HT1080 (cell line): ENCODE data around the gene MED9. TPM values are rescaled to one million over a fixed set of nuclear protein-coding genes. Genes with fewer than 3 reads are reported as not detected.
"Not testable (repeated sequence)": the region's sequence is repeated elsewhere in the genome, so short reads cannot be mapped to it uniquely, and the experiment has no call there.

Source experiments
- DNase-seq: peaks from one replicate; pipeline ENCODE4 v3.0.0-alpha.2; 2015; ENCODE audit warnings: low read depth
- total RNA-seq: library from RNA; depleted of rRNA; stranded (reverse); fragments of >200 nt; shearing (Covaris generic); gene quantifications from 2 replicates; pipeline ENCODE4 v1.2.3, GENCODE V29; 2014

MED9 gene
- total RNA-seq, 1 experiment from 2014 or later, result 13.7 TPM

- DNase-seq, result not testable (repeated sequence)
Observed at GRCh38 chr17:17454700-17455099, 22.1 kb upstream of the MED9 start.

- DNase-seq, result no peak
Observed at GRCh38 chr17:17455173-17455572, 21.6 kb upstream of the MED9 start.

- no peak for DNase-seq
Observed at GRCh38 chr17:17456251-17456650, 20.5 kb upstream of the MED9 start.

- no peak for DNase-seq
Observed at GRCh38 chr17:17457680-17458079, 19.1 kb upstream of the MED9 start.

- DNase-seq, result no peak
Observed at GRCh38 chr17:17460038-17460437, 16.8 kb upstream of the MED9 start.

- no peak for DNase-seq
Observed at GRCh38 chr17:17462048-17462824, 14.6 kb upstream of the MED9 start.

- DNase-seq, result no peak
Observed at GRCh38 chr17:17463821-17464220, 13.0 kb upstream of the MED9 start.

- not testable (repeated sequence) for DNase-seq
Observed at GRCh38 chr17:17465878-17466277, 10.9 kb upstream of the MED9 start.

GRCh38 chr17:17466511-17466910 lies 10.3 kb upstream of the MED9 start:
- no peak for DNase-seq

- no peak for DNase-seq
Observed at GRCh38 chr17:17467016-17467415, 9.8 kb upstream of the MED9 start.

- DNase-seq, result no peak
Observed at GRCh38 chr17:17467720-17468119, 9.1 kb upstream of the MED9 start.

GRCh38 chr17:17468217-17469010 lies 8.4 kb upstream of the MED9 start:
- DNase-seq, result no peak

- no peak for DNase-seq
Observed at GRCh38 chr17:17469358-17469757, 7.4 kb upstream of the MED9 start.

- no peak for DNase-seq
Observed at GRCh38 chr17:17469996-17470395, 6.8 kb upstream of the MED9 start.

- no peak for DNase-seq
Observed at GRCh38 chr17:17472333-17472920, 4.4 kb upstream of the MED9 start.

- DNase-seq, result no peak
Observed at GRCh38 chr17:17474341-17474740, 2.5 kb upstream of the MED9 start.

- no peak for DNase-seq
Observed at GRCh38 chr17:17479209-17479608, 2.4 kb downstream of the MED9 start.

GRCh38 chr17:17480593-17481148 lies 3.9 kb downstream of the MED9 start:
- DNase-seq, result no peak

- no peak for DNase-seq
Observed at GRCh38 chr17:17481860-17482259, 5.1 kb downstream of the MED9 start.

GRCh38 chr17:17484451-17484899 lies 7.7 kb downstream of the MED9 start:
- DNase-seq, result peak; percentile 48

- no peak for DNase-seq
Observed at GRCh38 chr17:17485420-17485819, 8.6 kb downstream of the MED9 start.

GRCh38 chr17:17486416-17486815 lies 9.6 kb downstream of the MED9 start:
- not testable (repeated sequence) for DNase-seq
